ENCODE data around the gene FGD4. TPM values are rescaled to one million over a fixed set of nuclear protein-coding genes. Genes with fewer than 3 reads are reported as not detected.
"Not testable (repeated sequence)": the region's sequence is repeated elsewhere in the genome, so short reads cannot be mapped to it uniquely, and the experiment has no call there.

Gene FGD4
- total and polyA plus RNA-seq, 8 donors = 18.6 to 38.9 (median 25.5) TPM

- H3K27ac ChIP-seq = peak overlapping the region in 1 of 2 donors; percentile 72
- no peaks in the 10 kb centered on the region for H3K27me3 ChIP-seq
- H3K9me3 ChIP-seq = no peaks in the 10 kb centered on the region
- DNase-seq (peak in 2 of 4 donors; percentile 64 to 67), ATAC-seq (no peak)
- no peak for TF ChIP-seq CTCF (IDR thresholded peaks at IDR 0.05)
- intact Hi-C loops (cut with DNase I) = no loop called here
- no peak overlapping the region for H3K4me3 ChIP-seq
- H3K36me3 ChIP-seq = no peaks in the 10 kb centered on the region
- H3K4me1 ChIP-seq = peaks cover 9 to 67% of the 10 kb centered on the region in 2 donors
These were observed 105.9 kb downstream of the FGD4 start for GRCh38 chr12:32505067-32505945.

GRCh38 chr12:32507096-32507941, 108.0 kb downstream of the FGD4 start:
- H3K27me3 ChIP-seq; H3K36me3 ChIP-seq; intact Hi-C loops (cut with DNase I); H3K4me3 ChIP-seq; H3K9me3 ChIP-seq; DNase-seq: not testable (repeated sequence)
- Histone ChIP-seq H3K27ac (peak overlapping the region in 1 of 2 donors; percentile 55), H3K4me1 (peaks cover 5 to 55% of the 10 kb centered on the region in 2 donors)
- ATAC-seq = peak; percentile 18

GRCh38 chr12:32507942-32508320, 108.6 kb downstream of the FGD4 start:
- peaks cover 0 to 53% of the 10 kb centered on the region in 2 donors for H3K4me1 ChIP-seq
- no peak for ATAC-seq
- intact Hi-C loops (cut with DNase I) = no loop called here
- no peak for TF ChIP-seq CTCF (IDR thresholded peaks at IDR 0.05)
- DNase-seq = no peak
- H3K9me3 ChIP-seq = no peaks in the 10 kb centered on the region
- H3K27ac ChIP-seq = peak overlapping the region in 1 of 2 donors; percentile 55
- no peaks in the 10 kb centered on the region for H3K36me3 ChIP-seq
- H3K4me3 ChIP-seq = no peak overlapping the region
- no peaks in the 10 kb centered on the region for H3K27me3 ChIP-seq

- no peaks in the 10 kb centered on the region for H3K27me3 ChIP-seq
- DNase-seq (no peak), ATAC-seq (peak; percentile 34)
- no peak overlapping the region for H3K27ac ChIP-seq
- no peak for TF ChIP-seq CTCF (IDR thresholded peaks at IDR 0.05)
- H3K4me3 ChIP-seq = no peak overlapping the region
- intact Hi-C loops (cut with DNase I) = no loop called here
- H3K4me1 ChIP-seq = peaks cover 0 to 46% of the 10 kb centered on the region in 2 donors
- H3K36me3 ChIP-seq = no peaks in the 10 kb centered on the region
- no peaks in the 10 kb centered on the region for H3K9me3 ChIP-seq
These were observed 109.3 kb downstream of the FGD4 start for GRCh38 chr12:32508626-32509025.

GRCh38 chr12:32509328-32510091, 110.2 kb downstream of the FGD4 start:
- Histone ChIP-seq H3K4me1 (peaks cover 0 to 37% of the 10 kb centered on the region in 2 donors), H3K27me3 (no peaks in the 10 kb centered on the region), H3K27ac (no peak overlapping the region), H3K9me3 (no peaks in the 10 kb centered on the region), H3K4me3 (no peak overlapping the region), H3K36me3 (no peaks in the 10 kb centered on the region)
- no peak for DNase-seq
- no peak for TF ChIP-seq CTCF (IDR thresholded peaks at IDR 0.05)
- intact Hi-C loops (cut with DNase I) = no loop called here
- no peak for ATAC-seq

- DNase-seq; H3K4me3 ChIP-seq; H3K27ac ChIP-seq; intact Hi-C loops (cut with DNase I); ATAC-seq; H3K27me3 ChIP-seq; H3K9me3 ChIP-seq; H3K36me3 ChIP-seq: not testable (repeated sequence)
- peaks cover 7 to 33% of the 10 kb centered on the region in 2 donors for H3K4me1 ChIP-seq
These were observed 112.6 kb downstream of the FGD4 start for GRCh38 chr12:32511976-32512375.

All from left lung (tissue), 10 donors.